Esophagus squamous epithelium (tissue), 5 donors: Measurements from ENCODE around the gene RNASEL. TPM values are rescaled to one million over a fixed set of nuclear protein-coding genes. Genes with fewer than 3 reads are reported as not detected.

Experiments
- DNase-seq: peaks from one replicate; lab custom pipeline; 2025; lab: John Stamatoyannopoulos, UW
- H3K27ac ChIP-seq, 4 donors: fragments of 200-600 bp; sonication (generic); one replicate each; pipeline ENCODE4 v1.5.1; 2016 to 2019; ENCODE audit warnings: mild to moderate bottlenecking in 1 of 4
- H3K27me3 ChIP-seq, 4 donors: fragments of 200-600 bp; sonication (generic); 1 replicate in 3 of 4; 2 replicates in 1 of 4; pipeline versions ENCODE4 v1.5.1 to v1.6.0; 2017 to 2021; ENCODE audit warnings: antibody characterized with exemption in 1 of 4
- H3K36me3 ChIP-seq, 3 donors: fragments of 200-600 bp; sonication (generic); one replicate each; pipeline ENCODE4 v1.5.1; 2016 to 2019
- H3K4me1 ChIP-seq, 3 donors: fragments of 200-600 bp; sonication (generic); one replicate each; pipeline ENCODE4 v1.5.1; 2017 to 2019
- H3K4me3 ChIP-seq, 4 donors: fragments of 200-600 bp; sonication (generic); 1 replicate in 3 of 4; 2 replicates in 1 of 4; pipeline ENCODE4 v1.5.1; 2016 to 2019; ENCODE audit warnings: mild to moderate bottlenecking in 2 of 4, moderate library complexity in 1 of 4
- H3K9me3 ChIP-seq, 3 donors: fragments of 200-600 bp; sonication (generic); one replicate each; pipeline ENCODE4 v1.5.1; 2016 to 2019
- POLR2A ChIP-seq, 4 donors: fragments of 450-650 bp; IDR thresholded peaks; one replicate each; pipeline ENCODE4 v1.6.1; 2017; ENCODE audit warnings: antibody characterized with exemption in 4 of 4, mild to moderate bottlenecking in 4 of 4, moderate library complexity in 3 of 4
- WGBS, 2 donors: methylation state at CpG; one replicate each; pipeline ENCODE4 v1.1.5; 2018; 5-methylcytosine and 5-hydroxymethylcytosine counted together
- intact Hi-C: fragments of 100-400 bp; cut with DNase I; formaldehyde crosslinking; loops from one replicate; pipeline ENCODE4 v1.15.0; 2022
- total RNA-seq, 4 donors: library from RNA; depleted of rRNA; stranded (reverse); fragments of >200 nt; gene quantifications; one replicate each; pipeline ENCODE4 v1.1.0, GENCODE V29; 2016
- TF ChIP-seq, protein P1 (sequence below), 6 experiments: fragments of 450-650 bp in 4 of 6; fragments of 200-600 bp in 2 of 6; sonication (generic) in 2 of 6; IDR thresholded peaks; one replicate each; pipeline ENCODE4 v1.5.1; 2016 to 2019; ENCODE audit warnings: antibody characterized with exemption in 6 of 6, mild to moderate bottlenecking in 4 of 6, moderate library complexity in 4 of 6
- donor health status: DM: yes; HTN: yes; CAD: no.

RNASEL gene
- total RNA-seq, 4 donors from 2014 or later: 5.6 to 9.5 (median 7.5) TPM

- TF ChIP-seq, protein P1, sequence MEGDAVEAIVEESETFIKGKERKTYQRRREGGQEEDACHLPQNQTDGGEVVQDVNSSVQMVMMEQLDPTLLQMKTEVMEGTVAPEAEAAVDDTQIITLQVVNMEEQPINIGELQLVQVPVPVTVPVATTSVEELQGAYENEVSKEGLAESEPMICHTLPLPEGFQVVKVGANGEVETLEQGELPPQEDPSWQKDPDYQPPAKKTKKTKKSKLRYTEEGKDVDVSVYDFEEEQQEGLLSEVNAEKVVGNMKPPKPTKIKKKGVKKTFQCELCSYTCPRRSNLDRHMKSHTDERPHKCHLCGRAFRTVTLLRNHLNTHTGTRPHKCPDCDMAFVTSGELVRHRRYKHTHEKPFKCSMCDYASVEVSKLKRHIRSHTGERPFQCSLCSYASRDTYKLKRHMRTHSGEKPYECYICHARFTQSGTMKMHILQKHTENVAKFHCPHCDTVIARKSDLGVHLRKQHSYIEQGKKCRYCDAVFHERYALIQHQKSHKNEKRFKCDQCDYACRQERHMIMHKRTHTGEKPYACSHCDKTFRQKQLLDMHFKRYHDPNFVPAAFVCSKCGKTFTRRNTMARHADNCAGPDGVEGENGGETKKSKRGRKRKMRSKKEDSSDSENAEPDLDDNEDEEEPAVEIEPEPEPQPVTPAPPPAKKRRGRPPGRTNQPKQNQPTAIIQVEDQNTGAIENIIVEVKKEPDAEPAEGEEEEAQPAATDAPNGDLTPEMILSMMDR (IDR thresholded peaks at IDR 0.05): no peak
- no peak for TF ChIP-seq POLR2A (IDR thresholded peaks at IDR 0.05)
- 11 to 15% methylated on average over 9 to 17 of the region's 17 CpGs for WGBS, 2 donors
- intact Hi-C loops: no loop called here
- Histone ChIP-seq H3K36me3 (no peaks in the 10 kb centered on the region), H3K9me3 (no peaks in the 10 kb centered on the region), H3K4me1 (peaks cover 12 to 42% (median 18%) of the 10 kb centered on the region in 3 donors), H3K27me3 (peaks cover 0 to 15% (median 0%) of the 10 kb centered on the region in 4 donors), H3K4me3 (peak overlapping the region in 3 of 4 donors; percentile 19 to 55 (median 49)), H3K27ac (peak overlapping the region; percentile 75 to 90 (median 88))
- no peak for DNase-seq
These were observed 27.3 kb upstream of the RNASEL start for GRCh38 chr1:182616130-182617013.

- TF ChIP-seq POLR2A (IDR thresholded peaks at IDR 0.05): no peak
- TF ChIP-seq, protein P1 (IDR thresholded peaks at IDR 0.05): no peak
- no peak for DNase-seq
- no peaks in the 10 kb centered on the region for H3K36me3 ChIP-seq
- H3K9me3 ChIP-seq: no peaks in the 10 kb centered on the region
- H3K4me3 ChIP-seq: peak overlapping the region; percentile 37 to 55 (median 48)
- peak overlapping the region; percentile 75 to 90 (median 88) for H3K27ac ChIP-seq
- WGBS, 2 donors: 3 to 14% methylated on average over 11 of the region's 11 CpGs
- H3K4me1 ChIP-seq: peaks cover 12 to 42% (median 18%) of the 10 kb centered on the region in 3 donors
- intact Hi-C loops: no loop called here
- peaks cover 0 to 15% (median 0%) of the 10 kb centered on the region in 4 donors for H3K27me3 ChIP-seq
These were observed 26.5 kb upstream of the RNASEL start for GRCh38 chr1:182615468-182616129.

DNA sequence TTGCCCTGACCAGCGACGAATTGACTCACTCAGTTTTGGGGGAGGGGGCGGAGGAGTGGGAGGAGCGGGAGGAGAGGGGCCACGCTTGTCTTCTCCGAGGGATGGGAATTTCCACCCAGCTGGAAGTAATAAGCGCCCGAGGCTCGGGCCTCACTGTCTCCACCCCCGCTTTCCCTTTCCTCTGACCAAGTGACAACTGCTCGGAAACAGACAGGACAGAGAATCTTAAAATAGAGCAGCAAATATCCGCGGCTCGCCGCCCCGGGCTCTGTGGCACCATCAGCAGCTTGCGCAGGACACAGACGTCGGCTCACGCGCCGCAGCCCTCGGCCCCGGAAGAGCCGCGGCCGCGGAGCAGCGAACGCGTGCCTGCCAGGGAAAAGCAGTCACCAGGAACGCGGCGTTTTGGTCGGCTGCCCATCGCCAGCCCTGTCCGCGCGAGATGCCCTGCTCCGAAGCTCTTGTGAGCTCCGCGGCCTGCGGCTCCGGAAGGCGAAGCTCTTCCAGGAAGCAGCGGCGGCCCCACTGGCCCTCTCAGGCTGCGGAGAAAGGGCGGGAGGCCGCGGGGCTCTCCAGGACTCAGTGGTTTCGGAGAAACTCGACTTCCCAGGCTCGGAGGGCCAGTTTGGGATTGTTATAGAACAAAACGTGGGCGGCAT lies 25.9 kb upstream of the RNASEL start:
- Histone ChIP-seq H3K4me3 (peak overlapping the region; percentile 37 to 55 (median 48)), H3K27me3 (peaks cover 0 to 15% (median 0%) of the 10 kb centered on the region in 4 donors), H3K9me3 (no peaks in the 10 kb centered on the region), H3K4me1 (peaks cover 12 to 42% (median 18%) of the 10 kb centered on the region in 3 donors), H3K36me3 (no peaks in the 10 kb centered on the region), H3K27ac (peak overlapping the region; percentile 75 to 90 (median 88))
- WGBS, 2 donors: 1% methylated on average over 16 to 27 of the region's 56 CpGs
- TF ChIP-seq, protein P1 (IDR thresholded peaks at IDR 0.05): no peak
- TF ChIP-seq POLR2A (IDR thresholded peaks at IDR 0.05): peak in 2 of 4 donors; percentile 45 to 54
- no peak for DNase-seq
- intact Hi-C loops: no loop called here

DNA sequence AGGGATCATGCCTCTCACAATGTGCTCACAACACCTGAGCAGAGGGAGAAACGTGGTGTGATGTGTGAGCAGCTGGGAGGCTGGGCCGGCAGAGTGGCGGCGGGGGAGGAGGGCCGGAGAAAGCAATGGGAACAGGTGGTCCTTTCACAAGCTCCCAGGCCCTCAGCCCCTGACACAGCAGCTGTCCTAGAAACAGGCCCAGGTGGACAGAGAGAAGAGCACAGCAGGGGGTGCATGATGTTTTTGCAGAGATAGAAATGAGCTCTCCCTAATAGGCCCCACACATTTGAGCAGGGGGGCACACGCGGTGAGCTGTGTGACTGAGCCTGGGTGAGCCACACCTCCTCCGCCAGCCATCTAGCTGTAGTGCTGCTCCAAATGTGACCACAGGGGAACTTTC lies 22.7 kb upstream of the RNASEL start:
- intact Hi-C loops: no loop called here
- Histone ChIP-seq H3K4me3 (no peak overlapping the region), H3K4me1 (peaks cover 12 to 31% (median 18%) of the 10 kb centered on the region in 3 donors), H3K9me3 (no peaks in the 10 kb centered on the region), H3K27me3 (peaks cover 0 to 15% (median 0%) of the 10 kb centered on the region in 4 donors), H3K36me3 (no peaks in the 10 kb centered on the region), H3K27ac (no peak overlapping the region)
- WGBS, 2 donors: 78 to 95% methylated on average over 5 to 7 of the region's 8 CpGs
- DNase-seq: no peak
- TF ChIP-seq POLR2A (IDR thresholded peaks at IDR 0.05): no peak

DNA sequence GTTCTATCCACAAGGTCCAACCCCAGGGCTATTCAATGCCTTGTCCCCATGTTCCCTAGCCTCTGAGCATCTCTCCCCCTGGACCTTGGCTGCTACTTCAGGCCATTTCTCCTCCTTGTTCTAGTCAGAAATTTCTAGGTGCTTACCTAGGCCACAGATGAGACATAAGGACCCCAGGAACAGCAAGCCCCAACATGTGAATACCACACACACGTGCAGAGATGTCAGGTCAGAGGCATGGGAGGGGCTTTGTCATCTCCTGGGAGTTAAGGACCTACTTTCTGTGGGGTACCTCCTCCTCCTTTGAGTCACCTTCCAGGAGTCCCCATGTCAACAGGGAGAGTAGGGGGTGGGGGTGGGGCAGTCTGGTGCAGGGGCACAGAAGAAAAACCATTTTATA lies 22.3 kb upstream of the RNASEL start:
- no peak overlapping the region for H3K4me3 ChIP-seq
- intact Hi-C loops: no loop called here
- peaks cover 0 to 15% (median 0%) of the 10 kb centered on the region in 4 donors for H3K27me3 ChIP-seq
- no peak for TF ChIP-seq POLR2A (IDR thresholded peaks at IDR 0.05)
- TF ChIP-seq, protein P1 (IDR thresholded peaks at IDR 0.05): no peak
- H3K36me3 ChIP-seq: no peaks in the 10 kb centered on the region
- peaks cover 10 to 26% (median 15%) of the 10 kb centered on the region in 3 donors for H3K4me1 ChIP-seq
- H3K9me3 ChIP-seq: no peaks in the 10 kb centered on the region
- DNase-seq: no peak
- no peak overlapping the region for H3K27ac ChIP-seq
- 43% methylated on average over 1 of the region's 1 CpG; no CpG with 5 or more reads in 1 of the 2 donors for WGBS, 2 donors
